ENCODE results near the gene DDAH1. TPM values are rescaled to one million over a fixed set of nuclear protein-coding genes. Genes with fewer than 3 reads are reported as not detected.

DDAH1 gene
- total RNA-seq, 1 donor from 2014 or later = 0.07 TPM

- H3K36me3 Mint-ChIP-seq (ENCODE audit: low read depth) = no peaks in the 10 kb centered on the region
- no peaks in the 10 kb centered on the region for H3K27me3 Mint-ChIP-seq
- no peak overlapping the region for H3K27ac Mint-ChIP-seq
- intact Hi-C loops (cut with micrococcal nuclease) = loop anchor here (1.0 kb wide), 1 partner anchor 704 kb away; no protein-coding TSS in a partner anchor
- H3K4me3 Mint-ChIP-seq = no peak overlapping the region
- no peak for ATAC-seq (ENCODE audit: low read depth)
- H3K4me1 Mint-ChIP-seq = peaks cover 2% of the 10 kb centered on the region
- no peak for DNase-seq
- ChIA-PET CTCF (no interaction called here), POLR2A (no interaction called here)
- no peaks in the 10 kb centered on the region for H3K9me3 Mint-ChIP-seq
- TF ChIP-seq, protein P1, sequence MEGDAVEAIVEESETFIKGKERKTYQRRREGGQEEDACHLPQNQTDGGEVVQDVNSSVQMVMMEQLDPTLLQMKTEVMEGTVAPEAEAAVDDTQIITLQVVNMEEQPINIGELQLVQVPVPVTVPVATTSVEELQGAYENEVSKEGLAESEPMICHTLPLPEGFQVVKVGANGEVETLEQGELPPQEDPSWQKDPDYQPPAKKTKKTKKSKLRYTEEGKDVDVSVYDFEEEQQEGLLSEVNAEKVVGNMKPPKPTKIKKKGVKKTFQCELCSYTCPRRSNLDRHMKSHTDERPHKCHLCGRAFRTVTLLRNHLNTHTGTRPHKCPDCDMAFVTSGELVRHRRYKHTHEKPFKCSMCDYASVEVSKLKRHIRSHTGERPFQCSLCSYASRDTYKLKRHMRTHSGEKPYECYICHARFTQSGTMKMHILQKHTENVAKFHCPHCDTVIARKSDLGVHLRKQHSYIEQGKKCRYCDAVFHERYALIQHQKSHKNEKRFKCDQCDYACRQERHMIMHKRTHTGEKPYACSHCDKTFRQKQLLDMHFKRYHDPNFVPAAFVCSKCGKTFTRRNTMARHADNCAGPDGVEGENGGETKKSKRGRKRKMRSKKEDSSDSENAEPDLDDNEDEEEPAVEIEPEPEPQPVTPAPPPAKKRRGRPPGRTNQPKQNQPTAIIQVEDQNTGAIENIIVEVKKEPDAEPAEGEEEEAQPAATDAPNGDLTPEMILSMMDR (IDR thresholded peaks at IDR 0.05) = no peak
Observed at GRCh38 chr1:85313888-85314696, 150.9 kb downstream of the DDAH1 start.

DNA sequence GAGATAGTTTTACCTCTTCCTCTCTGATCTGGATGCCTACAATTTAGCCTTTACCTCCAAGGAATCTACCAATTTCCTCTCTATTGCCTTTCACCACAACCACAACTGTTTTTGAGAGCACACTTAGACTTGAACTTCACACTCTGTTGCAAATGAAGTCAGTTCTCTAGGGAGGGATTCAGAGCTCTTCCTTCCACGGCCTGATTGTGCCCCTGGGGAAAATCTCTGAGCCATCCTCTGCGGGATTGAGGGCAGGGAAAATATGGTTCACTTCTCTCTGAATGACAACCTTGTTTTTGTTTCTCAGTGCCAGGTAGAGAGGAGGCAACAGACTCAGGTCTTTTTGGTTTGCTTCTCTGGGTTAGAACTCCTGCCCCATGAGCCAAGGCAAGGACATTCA lies 153.1 kb downstream of the DDAH1 start:
- POLR2A ChIA-PET = no interaction called here
- ATAC-seq (ENCODE audit: low read depth) = no peak
- peaks cover 2% of the 10 kb centered on the region for H3K27me3 Mint-ChIP-seq
- CTCF ChIA-PET = no interaction called here
- no peaks in the 10 kb centered on the region for H3K36me3 Mint-ChIP-seq (ENCODE audit: low read depth)
- intact Hi-C loops (cut with micrococcal nuclease) = no loop called here
- H3K4me1 Mint-ChIP-seq = peaks cover 9% of the 10 kb centered on the region
- no peak overlapping the region for H3K27ac Mint-ChIP-seq
- DNase-seq = no peak
- no peaks in the 10 kb centered on the region for H3K9me3 Mint-ChIP-seq
- TF ChIP-seq, protein P1 (IDR thresholded peaks at IDR 0.05) = no peak
- H3K4me3 Mint-ChIP-seq = no peak overlapping the region

GRCh38 chr1:85308833-85309350 lies 156.1 kb downstream of the DDAH1 start:
- TF ChIP-seq, protein P1 (IDR thresholded peaks at IDR 0.05) = no peak
- no peak for DNase-seq
- intact Hi-C loops (cut with micrococcal nuclease) = loop anchor here (1.0 to 10.0 kb wide), 8 partner anchors 50 to 602 kb away; partner anchors contain the start of genes C1orf52 and DDAH1
- no peak overlapping the region for H3K4me3 Mint-ChIP-seq
- H3K27ac Mint-ChIP-seq = no peak overlapping the region
- no peaks in the 10 kb centered on the region for H3K9me3 Mint-ChIP-seq
- H3K4me1 Mint-ChIP-seq = peaks cover 9% of the 10 kb centered on the region
- ATAC-seq (ENCODE audit: low read depth) = no peak
- no peaks in the 10 kb centered on the region for H3K36me3 Mint-ChIP-seq (ENCODE audit: low read depth)
- ChIA-PET CTCF (interaction anchor here (0.6 to 2.5 kb wide), 10 partner anchors 12 to 710 kb away, joined by 3 to 21 read pairs (median 4); partner anchors contain the start of gene BCL10), POLR2A (interaction anchor here (0.6 kb wide), 1 partner anchor 733 kb away, joined by 5 read pairs; no protein-coding TSS in a partner anchor)
- peaks cover 2% of the 10 kb centered on the region for H3K27me3 Mint-ChIP-seq

DNA sequence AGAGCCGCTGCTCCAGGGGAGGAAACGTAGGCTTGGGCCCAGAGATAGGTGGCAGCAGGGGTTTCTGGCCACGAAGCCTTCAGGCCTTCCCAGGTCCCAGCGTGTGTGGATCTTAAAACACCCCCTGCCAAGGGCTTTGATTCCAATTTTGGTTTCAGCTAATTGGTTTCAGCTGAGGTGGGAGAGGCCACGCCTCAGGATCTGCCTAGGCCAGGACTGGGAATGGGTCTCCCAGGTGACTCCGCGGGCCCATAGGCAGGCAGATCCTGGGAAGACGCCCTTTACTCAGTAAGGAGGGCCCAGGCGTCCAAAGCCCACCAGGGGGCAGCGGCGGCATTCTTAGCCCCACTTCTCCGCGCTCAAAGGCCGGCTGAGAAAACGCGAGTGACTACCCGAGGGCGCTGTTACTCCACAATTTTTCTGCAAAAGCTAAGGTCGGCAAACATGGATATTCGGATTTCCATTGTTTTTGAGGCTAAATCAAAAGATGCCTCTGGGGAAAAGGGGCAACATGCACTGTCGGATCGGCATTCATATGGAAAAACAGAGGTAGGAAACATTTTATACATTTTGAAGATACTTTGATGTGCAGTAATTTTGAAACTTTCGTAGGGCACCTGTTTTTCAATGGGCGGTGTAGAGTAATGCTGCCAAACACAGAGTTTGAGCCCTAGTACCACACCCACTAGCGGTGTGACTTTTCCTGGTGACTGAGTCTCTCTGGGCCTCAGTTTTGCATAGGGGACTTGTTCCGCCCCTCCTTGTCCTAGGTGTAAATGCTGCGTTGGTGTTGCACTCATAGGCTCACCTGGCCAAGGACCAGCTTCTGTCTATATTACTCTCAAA lies 156.7 kb downstream of the DDAH1 start:
- ChIA-PET CTCF (interaction anchor here (0.6 to 2.5 kb wide), 11 partner anchors 11 to 710 kb away, joined by 3 to 21 read pairs (median 4); partner anchors contain the start of gene BCL10), POLR2A (no interaction called here)
- ATAC-seq (ENCODE audit: low read depth) = peak; percentile 95
- Mint-ChIP-seq H3K9me3 (no peaks in the 10 kb centered on the region), H3K4me1 (peaks cover 9% of the 10 kb centered on the region), H3K36me3 (ENCODE audit: low read depth) (no peaks in the 10 kb centered on the region), H3K27me3 (peaks cover 2% of the 10 kb centered on the region), H3K4me3 (peak overlapping the region; percentile 66), H3K27ac (peak overlapping the region; percentile 41)
- intact Hi-C loops (cut with micrococcal nuclease) = loop anchor here (1.0 to 10.0 kb wide), 8 partner anchors 49 to 603 kb away; partner anchors contain the start of genes C1orf52 and DDAH1
- TF ChIP-seq, protein P1 (IDR thresholded peaks at IDR 0.05) = peak; percentile 61
- peak; percentile 57 for DNase-seq

All from activated B cell treated with CpG ODN at 0.5 μM for 24 hours (primary cell).